ENCODE data around the gene LAGE3. TPM values are rescaled to one million over a fixed set of nuclear protein-coding genes. Genes with fewer than 3 reads are reported as not detected.

LAGE3 gene
- total RNA-seq, 4 donors from 2014 or later, result 5.7 to 17.0 (median 14.9) TPM

DNA sequence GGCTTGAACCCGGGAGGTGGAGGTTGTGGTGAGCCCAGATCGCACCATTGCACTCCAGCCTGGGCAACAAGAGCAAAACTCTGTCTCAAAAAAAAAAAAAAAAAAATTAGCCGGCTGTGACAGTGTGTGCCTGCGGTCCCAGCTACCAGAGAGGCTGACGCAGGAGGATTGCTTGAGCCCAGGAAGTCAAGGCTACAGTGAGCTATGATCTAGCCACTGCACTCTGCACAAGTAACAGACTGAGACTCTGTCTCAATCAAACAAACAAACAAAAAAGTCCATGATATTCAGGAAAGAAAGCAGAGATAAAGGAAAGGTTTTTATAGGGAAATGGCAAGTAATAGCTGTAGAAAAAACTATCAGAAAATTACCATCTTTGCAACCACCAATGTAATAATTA is 2.1 kb upstream of the LAGE3 start:
- TF ChIP-seq, protein P1, sequence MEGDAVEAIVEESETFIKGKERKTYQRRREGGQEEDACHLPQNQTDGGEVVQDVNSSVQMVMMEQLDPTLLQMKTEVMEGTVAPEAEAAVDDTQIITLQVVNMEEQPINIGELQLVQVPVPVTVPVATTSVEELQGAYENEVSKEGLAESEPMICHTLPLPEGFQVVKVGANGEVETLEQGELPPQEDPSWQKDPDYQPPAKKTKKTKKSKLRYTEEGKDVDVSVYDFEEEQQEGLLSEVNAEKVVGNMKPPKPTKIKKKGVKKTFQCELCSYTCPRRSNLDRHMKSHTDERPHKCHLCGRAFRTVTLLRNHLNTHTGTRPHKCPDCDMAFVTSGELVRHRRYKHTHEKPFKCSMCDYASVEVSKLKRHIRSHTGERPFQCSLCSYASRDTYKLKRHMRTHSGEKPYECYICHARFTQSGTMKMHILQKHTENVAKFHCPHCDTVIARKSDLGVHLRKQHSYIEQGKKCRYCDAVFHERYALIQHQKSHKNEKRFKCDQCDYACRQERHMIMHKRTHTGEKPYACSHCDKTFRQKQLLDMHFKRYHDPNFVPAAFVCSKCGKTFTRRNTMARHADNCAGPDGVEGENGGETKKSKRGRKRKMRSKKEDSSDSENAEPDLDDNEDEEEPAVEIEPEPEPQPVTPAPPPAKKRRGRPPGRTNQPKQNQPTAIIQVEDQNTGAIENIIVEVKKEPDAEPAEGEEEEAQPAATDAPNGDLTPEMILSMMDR (IDR thresholded peaks at IDR 0.05; ENCODE audit: low read depth), result no peak

DNA sequence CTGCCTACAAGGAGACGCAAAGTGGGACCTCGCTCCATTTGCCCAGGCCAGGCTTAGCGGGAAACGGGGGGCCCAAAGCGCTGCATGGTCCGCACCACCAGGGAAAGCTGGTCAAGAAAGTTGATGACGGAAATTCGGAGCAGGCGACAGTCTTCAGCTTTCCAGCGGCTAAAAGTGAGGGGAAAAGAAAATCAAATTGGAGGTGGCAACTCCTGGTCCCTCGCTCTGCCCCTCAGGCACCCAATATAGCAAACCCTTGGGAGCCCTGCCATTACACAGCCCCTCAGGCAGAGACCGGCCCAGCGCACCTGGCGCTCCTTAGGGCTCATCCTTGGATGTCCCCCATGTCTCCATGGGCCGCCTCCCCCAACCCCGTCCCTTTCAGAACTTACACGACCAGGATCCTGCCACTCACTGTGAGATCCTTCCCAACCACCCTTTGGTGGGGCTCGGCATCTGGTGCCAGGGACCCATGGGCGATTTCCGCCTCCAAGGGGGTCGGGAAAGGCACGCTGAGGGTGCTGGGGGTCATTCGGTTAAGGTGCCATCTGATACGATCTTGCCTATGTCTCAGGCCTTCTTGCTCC is 1.1 kb downstream of the LAGE3 start:
- TF ChIP-seq, protein P1 (IDR thresholded peaks at IDR 0.05; ENCODE audit: low read depth), result no peak

DNA sequence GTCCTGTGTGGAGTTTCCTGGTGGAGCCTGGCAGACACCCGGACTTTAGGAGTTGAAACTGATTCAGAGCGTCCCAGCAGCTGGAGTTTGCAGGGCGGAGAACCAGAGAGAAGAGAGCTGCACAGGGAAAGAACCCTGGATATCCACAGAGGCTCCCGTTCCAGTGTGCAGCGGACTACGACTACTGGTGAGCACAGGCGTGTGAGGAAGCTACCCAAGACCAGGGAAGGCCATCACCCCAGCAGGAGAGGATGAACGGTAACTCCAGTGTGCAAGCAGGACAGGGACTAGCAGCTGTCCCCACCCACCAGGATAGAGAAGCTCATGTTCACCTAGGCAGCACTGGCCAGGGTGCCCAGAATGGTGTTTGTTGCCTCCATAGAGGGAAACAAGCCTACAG is 2.3 kb downstream of the LAGE3 start:
- TF ChIP-seq, protein P1 (IDR thresholded peaks at IDR 0.05; ENCODE audit: low read depth), result no peak

DNA sequence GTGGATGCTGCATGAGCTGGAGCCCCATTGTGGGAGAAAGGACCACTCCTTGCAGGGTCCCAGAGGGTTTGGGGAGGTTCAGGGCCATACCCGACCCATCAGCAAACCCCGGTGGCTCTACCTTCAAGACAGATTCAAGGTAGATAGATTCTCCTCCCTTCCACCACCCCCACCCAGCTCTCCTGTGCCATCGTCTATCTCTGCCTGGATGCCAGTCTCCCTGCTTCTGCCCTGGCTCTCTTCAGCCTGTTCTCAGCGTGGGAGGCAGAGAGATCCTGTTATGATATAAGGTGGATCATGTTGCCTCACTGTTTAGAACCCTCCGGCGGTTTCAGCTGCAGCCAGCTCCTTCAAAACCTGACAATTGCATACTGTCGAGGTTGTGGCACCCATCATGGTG is 5.4 kb downstream of the LAGE3 start:
- TF ChIP-seq, protein P1 (IDR thresholded peaks at IDR 0.05; ENCODE audit: low read depth), result no peak

DNA sequence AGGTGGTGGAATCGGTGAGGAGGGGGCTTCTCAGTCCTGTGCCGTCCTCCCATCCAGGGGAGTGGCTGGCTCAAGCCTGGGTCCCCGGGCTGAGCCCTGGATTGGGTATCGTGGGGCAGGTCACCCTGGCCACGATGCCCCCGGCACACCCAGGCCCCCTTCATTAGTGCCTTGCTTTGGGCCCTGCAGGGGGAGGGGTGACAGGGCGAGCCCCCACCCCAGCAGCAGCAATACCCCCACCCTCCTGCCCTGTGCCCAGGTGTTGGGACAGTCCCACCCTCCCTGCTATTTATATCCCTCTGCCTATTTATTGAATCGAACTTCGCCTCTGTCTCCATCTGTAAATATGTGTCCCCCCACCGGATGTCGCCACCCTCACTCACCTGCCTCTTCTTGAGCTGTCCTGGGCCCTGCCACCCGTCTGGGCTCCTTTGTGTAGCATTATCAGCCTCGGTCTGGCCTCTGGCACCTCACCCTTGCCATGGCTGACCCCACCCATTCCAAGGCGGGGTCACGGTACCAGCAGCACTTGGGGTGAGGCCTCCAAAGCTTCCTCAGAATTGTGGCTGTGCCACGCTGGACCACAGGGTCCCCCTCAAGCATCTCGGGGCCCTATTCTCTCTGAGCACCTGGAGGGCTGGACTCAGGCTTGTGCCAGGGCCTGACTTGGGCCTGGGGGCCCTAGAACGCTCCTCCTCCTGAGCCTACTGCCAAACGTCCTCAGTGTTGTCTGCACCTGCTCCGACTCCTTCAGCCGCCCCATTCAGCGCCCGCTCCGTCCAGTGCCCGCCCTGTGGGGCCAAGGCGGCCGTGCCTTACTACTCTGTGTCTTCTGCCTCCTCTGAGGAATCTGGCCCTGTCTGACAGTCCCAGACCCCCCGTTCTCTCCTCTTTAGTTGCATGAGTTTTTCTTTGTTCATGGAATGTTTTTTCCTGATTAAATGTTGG is 6.1 kb downstream of the LAGE3 start:
- TF ChIP-seq, protein P1 (IDR thresholded peaks at IDR 0.05; ENCODE audit: low read depth), result no peak

DNA sequence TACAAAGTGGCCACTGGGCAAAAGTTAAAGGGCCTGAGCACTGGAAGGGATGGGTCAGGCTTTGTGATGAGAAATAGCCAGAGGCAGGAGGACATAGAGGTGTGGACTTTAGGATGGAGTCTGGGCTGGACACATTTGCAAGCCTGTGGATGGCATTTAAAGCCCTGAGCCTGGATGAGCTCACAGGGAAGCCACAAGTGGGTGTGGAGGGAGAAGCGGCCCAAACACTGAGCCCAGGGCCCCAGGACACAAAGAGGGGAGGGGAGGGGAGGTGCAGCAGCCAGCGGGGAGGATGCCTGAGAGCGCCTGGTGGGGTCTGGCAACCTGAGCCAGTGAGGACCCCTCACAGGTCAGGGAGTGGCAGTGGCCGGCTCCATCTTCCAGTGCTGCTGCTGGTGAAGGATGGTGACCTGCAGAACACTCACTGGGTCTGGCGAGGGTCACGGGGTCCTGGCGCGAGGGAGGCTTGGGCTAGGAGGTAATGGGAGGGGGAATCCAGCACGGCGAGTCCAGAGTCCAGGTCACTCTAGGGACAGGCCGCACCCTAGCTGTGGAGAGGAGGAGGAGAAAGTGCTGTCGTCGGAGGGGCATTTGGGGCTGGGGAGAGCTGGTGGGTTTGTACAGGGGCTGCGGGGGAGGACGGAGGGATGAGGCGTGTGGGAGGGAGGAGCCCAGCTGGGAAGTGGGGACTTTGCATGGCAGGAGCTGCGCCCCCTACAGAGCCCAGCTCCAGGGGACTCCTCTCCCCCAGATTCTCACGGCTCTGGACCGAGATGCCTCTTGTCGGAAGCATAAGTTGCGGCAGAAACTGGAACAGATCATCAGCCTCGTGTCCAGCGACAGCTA is 7.0 kb downstream of the LAGE3 start:
- TF ChIP-seq, protein P1 (IDR thresholded peaks at IDR 0.05; ENCODE audit: low read depth), result no peak
